Testis (tissue), 3 donors: ENCODE results near the gene GMNN. TPM values are rescaled to one million over a fixed set of nuclear protein-coding genes. Genes with fewer than 3 reads are reported as not detected.
"Not testable (repeated sequence)": the region's sequence is repeated elsewhere in the genome, so short reads cannot be mapped to it uniquely, and the experiment has no call there.

ENCODE experiments used
- DNase-seq: peaks from one replicate; pipeline ENCODE4 v3.0.0-alpha.2; 2019
- H3K27ac ChIP-seq, 2 donors: fragments of 200-600 bp; sonication (generic); one replicate each; pipeline ENCODE4 v1.5.1; 2019
- H3K27me3 ChIP-seq: fragments of 200-600 bp; sonication (generic); one replicate; pipeline ENCODE4 v1.5.1; 2019
- H3K36me3 ChIP-seq: fragments of 200-600 bp; sonication (generic); one replicate; pipeline ENCODE4 v1.5.1; 2017; ENCODE audit warnings: low read depth; ENCODE audit errors: missing control alignments
- H3K4me1 ChIP-seq: fragments of 200-600 bp; sonication (generic); one replicate; pipeline ENCODE4 v1.5.1; 2019
- H3K4me3 ChIP-seq, 2 donors: fragments of 200-600 bp; sonication (generic); one replicate each; pipeline ENCODE4 v1.5.1; 2017 to 2019
- H3K9me3 ChIP-seq: fragments of 200-600 bp; sonication (generic); one replicate; pipeline ENCODE4 v1.5.1; 2017
- CTCF ChIP-seq, 3 experiments: fragments of 450-650 bp in 2 of 3; fragments of 200-600 bp in 1 of 3; sonication (generic) in 1 of 3; IDR thresholded peaks; one replicate each; pipeline ENCODE4 v1.5.1; 2016 to 2019; ENCODE audit warnings: antibody characterized with exemption in 3 of 3, mild to moderate bottlenecking in 2 of 3, moderate library complexity in 1 of 3
- POLR2A ChIP-seq: fragments of 450-650 bp; IDR thresholded peaks from one replicate; pipeline ENCODE4 v1.6.1; 2017; ENCODE audit warnings: antibody characterized with exemption, mild to moderate bottlenecking, moderate library complexity
- WGBS, 2 donors: methylation state at CpG; one replicate each; pipeline ENCODE4 v1.1.5; 2018; 5-methylcytosine and 5-hydroxymethylcytosine counted together
- intact Hi-C: fragments of 100-400 bp; cut with DNase I; formaldehyde crosslinking; loops from one replicate; pipeline ENCODE4 v1.15.1; 2023; ENCODE audit warnings: low total_unique reads
- polyA plus RNA-seq: library from polyadenylated mRNA; stranded (reverse); fragments of 350-450 nt; fragmentation: Illumina TruSeq; extraction: RNeasy Lipid Tissue Mini Kit (QIAGEN cat#74804); gene quantifications from one replicate; pipeline ENCODE4 v1.2.3, GENCODE V29; 2014; ENCODE audit warnings: low read depth, low replicate concordance; ENCODE audit not compliant: insufficient read depth
- total RNA-seq, 2 donors: library from RNA; depleted of rRNA; stranded (reverse); fragments of >200 nt; gene quantifications; one replicate each; pipeline ENCODE4 v1.2.3, GENCODE V29; 2016

The GMNN gene
- total and polyA plus RNA-seq, 3 donors from 2014 or later = 23.8 to 67.2 (median 37.4) TPM

GRCh38 chr6:24761851-24762250 is 12.9 kb upstream of the GMNN start:
- no peak overlapping the region for H3K4me3 ChIP-seq
- no peaks in the 10 kb centered on the region for H3K27me3 ChIP-seq
- no peak overlapping the region for H3K27ac ChIP-seq
- TF ChIP-seq POLR2A (no peak), CTCF (IDR thresholded peaks at IDR 0.05) (no peak)
- intact Hi-C loops = loop anchor here (10.0 kb wide), 1 partner anchor 177 kb away; no protein-coding TSS in a partner anchor
- no peaks in the 10 kb centered on the region for H3K36me3 ChIP-seq
- no peak for DNase-seq
- H3K4me1 ChIP-seq = no peaks in the 10 kb centered on the region
- no peaks in the 10 kb centered on the region for H3K9me3 ChIP-seq

GRCh38 chr6:24763578-24763977 is 11.2 kb upstream of the GMNN start:
- no peak for TF ChIP-seq CTCF (IDR thresholded peaks at IDR 0.05)
- TF ChIP-seq POLR2A = no peak
- intact Hi-C loops = loop anchor here (10.0 kb wide), 1 partner anchor 179 kb away; no protein-coding TSS in a partner anchor
- Histone ChIP-seq H3K27me3 (no peaks in the 10 kb centered on the region), H3K36me3 (no peaks in the 10 kb centered on the region), H3K4me3 (no peak overlapping the region), H3K27ac (no peak overlapping the region), H3K9me3 (no peaks in the 10 kb centered on the region), H3K4me1 (no peaks in the 10 kb centered on the region)
- DNase-seq = no peak
- 74 to 80% methylated on average over 3 of the region's 3 CpGs for WGBS, 2 donors

GRCh38 chr6:24764833-24765828 is 9.6 kb upstream of the GMNN start:
- 64 to 69% methylated on average over 20 of the region's 20 CpGs for WGBS, 2 donors
- H3K27ac ChIP-seq, H3K27me3 ChIP-seq, H3K9me3 ChIP-seq, H3K4me1 ChIP-seq, H3K36me3 ChIP-seq, DNase-seq: not testable (repeated sequence)
- peak overlapping the region in 1 of 2 donors; percentile 41 for H3K4me3 ChIP-seq
- intact Hi-C loops = loop anchor here (10.0 kb wide), 1 partner anchor 180 kb away; no protein-coding TSS in a partner anchor

GRCh38 chr6:24765968-24766367 is 8.8 kb upstream of the GMNN start:
- H3K4me1 ChIP-seq, DNase-seq, H3K27me3 ChIP-seq, H3K27ac ChIP-seq, H3K36me3 ChIP-seq, H3K9me3 ChIP-seq: not testable (repeated sequence)
- H3K4me3 ChIP-seq = peak overlapping the region; percentile 10 to 41
- intact Hi-C loops = loop anchor here (10.0 kb wide), 1 partner anchor 181 kb away; no protein-coding TSS in a partner anchor
- 86% methylated on average over 24 of the region's 26 CpGs; no CpG with 5 or more reads in 1 of the 2 donors for WGBS, 2 donors

GRCh38 chr6:24766680-24767462 is 7.9 kb upstream of the GMNN start:
- Histone ChIP-seq H3K27ac (no peak overlapping the region), H3K9me3 (no peaks in the 10 kb centered on the region), H3K36me3 (no peaks in the 10 kb centered on the region), H3K4me1 (no peaks in the 10 kb centered on the region), H3K27me3 (no peaks in the 10 kb centered on the region), H3K4me3 (no peak overlapping the region)
- 47 to 55% methylated on average over 9 of the region's 9 CpGs for WGBS, 2 donors
- DNase-seq = no peak
- intact Hi-C loops = loop anchor here (10.0 kb wide), 1 partner anchor 182 kb away; no protein-coding TSS in a partner anchor
- TF ChIP-seq CTCF (IDR thresholded peaks at IDR 0.05) = peak in 2 of 3 experiments; percentile 26 to 43
- no peak for TF ChIP-seq POLR2A
